SIG-M5 treated with dmso at 0.1 percent for 504 hours (cell line): ENCODE data around the gene NFX1.
"Not testable (repeated sequence)": the region's sequence is repeated elsewhere in the genome, so short reads cannot be mapped to it uniquely, and the experiment has no call there.

Experiments
- DNase-seq: peaks from one replicate; lab custom pipeline; 2025; ENCODE audit not compliant: unreplicated experiment; lab: John Stamatoyannopoulos, UW

NFX1 gene

DNA sequence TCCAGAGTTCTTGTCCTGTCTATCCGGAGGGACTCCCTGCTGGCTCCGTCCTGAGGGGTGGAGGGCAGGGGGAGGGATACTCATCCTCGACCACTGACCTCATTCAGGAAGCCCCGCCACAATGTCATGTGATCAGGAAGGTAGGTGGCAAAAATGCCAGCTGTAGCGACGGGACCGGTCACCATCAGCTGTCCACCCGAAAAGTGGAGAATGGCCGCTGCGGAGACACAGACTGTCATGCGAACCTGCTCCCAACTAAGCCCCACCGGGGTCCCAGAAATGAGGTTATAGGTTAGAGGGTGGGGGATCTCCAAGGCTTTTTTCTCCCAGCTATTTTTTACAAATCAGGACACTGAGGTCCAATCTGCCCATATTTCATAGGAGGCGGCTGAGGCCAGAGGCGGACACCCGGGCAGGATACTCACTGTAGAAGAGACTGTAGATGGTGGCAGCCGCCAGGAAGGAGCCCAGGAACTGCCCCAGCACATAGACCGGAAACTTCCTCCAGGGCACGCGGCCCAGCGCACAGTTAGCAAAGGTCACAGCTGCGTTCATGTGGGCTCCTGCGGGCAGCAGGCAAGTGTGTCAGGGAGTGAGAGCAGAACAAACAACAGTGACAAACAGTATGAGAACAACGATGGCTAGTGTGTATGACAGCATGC is 95.8 kb downstream of the NFX1 start:
- not testable (repeated sequence) for DNase-seq

DNA sequence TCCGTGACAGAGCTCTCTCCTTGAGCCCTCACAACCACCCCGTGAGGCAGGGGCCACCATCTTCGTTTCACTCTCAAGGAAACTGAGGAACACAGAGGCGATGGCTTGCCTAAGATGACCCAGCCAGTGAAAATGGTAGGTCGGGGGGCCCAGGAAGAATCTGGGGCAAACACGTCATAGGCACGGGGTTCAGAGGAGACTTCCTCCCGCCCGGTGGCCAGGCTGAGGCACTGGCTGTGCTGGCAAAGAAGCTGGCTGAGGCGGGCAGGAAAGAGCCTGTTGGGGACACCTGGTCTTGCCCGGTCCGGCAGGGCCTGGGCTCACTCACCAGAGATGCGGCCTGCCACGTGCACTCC is 96.3 kb downstream of the NFX1 start:
- DNase-seq, result not testable (repeated sequence)

DNA sequence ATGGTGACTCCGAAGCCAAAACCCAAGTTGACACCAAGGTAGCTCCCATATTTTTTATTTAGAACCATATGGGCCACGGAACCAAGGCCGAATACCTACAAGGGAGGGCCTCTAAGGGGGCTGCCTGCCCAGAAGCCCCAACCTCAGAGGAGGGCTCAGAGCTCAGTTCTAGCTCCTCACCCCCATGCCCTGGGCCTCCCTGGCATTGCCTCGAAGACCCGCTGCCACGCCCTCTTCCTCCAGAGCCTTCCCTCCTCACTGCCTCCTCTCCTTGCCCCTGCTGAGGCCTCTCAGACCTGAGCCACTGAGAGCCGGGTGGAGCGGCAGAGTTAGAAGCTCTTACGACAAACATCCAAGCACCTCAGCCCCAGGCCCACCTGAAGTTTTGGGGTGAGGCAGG is 96.7 kb downstream of the NFX1 start:
- not testable (repeated sequence) for DNase-seq

DNA sequence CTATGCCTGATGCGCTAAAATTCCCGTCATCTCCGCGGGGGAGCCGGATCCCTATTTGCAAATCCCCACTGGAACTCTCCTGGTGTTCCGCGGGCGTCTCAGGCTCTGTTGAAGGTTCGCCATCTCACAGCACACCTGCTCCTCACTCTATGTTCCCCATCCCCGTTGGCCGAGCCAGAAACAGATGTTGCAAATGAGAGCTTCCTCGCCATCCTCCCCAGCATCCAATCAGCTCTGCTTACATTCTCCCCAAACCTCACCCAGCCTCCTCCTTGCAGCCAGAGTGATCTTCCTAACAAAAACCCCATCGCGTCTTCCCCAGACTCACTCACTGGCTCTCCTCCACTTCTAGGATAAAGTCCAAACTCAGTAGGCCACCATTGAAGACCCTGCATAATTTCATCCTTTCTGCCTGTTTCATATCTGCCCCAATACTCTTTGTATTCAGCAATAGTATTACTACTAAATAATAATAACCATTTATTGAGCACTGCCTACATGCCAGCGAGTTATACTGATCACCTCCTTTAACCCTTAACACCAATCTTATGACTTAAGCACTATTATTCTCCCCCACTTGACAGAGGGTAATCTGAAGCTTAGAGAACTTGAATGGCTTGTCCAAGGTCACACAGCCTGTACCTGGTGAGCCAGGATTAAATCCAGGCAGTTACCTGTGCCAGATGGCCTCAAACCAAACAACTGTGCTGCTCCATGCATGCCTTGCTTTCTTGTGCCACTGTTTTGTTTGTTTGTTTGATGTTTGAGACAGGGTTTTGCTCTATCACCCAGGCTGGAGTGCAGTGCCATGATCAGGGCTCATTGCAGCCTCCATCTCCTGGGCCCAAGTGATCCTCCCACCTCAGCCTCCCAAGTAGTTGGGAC is 98.0 kb downstream of the NFX1 start:
- no peak for DNase-seq

DNA sequence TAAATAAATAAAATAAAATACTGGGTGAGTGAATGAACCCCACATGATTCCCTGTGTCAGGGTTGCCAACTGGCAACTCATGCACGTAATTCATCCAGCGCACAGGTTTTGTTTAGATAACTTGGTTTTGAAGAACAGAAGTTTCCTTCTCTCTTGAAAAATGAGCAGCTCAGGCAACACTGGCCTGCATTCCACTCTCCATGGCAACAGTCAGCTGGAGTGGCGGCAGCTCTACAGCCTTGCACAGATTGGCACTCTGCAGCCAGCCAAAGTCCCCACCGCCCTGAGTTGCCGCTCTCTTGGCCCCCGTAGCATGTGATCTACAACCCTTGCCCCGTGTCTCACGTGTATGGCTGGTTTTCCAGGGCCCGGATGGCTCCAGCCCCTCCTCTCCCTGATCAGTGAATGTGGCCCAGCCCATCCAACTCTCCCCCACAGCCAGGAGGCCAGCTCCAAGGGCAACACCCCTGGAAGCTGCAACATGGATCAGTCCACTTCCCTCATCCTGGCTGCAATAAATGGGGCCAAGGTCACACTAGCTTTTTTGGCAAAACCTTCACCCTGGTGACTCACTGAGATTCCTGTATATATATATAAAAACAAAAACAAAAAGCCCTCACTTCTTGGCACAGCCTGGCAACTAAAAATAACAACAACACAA is 100.9 kb downstream of the NFX1 start:
- DNase-seq, result not testable (repeated sequence)

DNA sequence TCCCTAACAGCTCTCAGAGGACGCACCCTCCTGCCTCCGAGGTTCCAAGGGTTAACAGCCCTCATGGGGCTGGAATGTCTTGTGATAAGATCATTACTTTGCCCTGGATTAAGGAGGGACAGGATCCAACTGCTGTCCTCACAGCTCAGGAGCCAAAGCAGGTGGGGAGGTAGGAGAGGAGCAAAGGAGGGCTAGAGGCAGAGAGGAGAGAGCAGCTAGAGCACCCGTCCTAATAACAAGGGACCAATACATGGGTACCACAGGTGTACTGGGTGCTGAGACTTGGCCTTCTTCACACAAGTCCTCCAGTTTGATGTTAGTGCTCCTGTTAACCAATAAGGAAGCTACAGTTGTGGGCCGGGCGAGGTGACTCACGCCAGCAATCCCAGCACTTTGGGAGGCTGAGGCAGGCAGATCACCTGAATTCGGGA is 102.3 kb downstream of the NFX1 start:
- not testable (repeated sequence) for DNase-seq

DNA sequence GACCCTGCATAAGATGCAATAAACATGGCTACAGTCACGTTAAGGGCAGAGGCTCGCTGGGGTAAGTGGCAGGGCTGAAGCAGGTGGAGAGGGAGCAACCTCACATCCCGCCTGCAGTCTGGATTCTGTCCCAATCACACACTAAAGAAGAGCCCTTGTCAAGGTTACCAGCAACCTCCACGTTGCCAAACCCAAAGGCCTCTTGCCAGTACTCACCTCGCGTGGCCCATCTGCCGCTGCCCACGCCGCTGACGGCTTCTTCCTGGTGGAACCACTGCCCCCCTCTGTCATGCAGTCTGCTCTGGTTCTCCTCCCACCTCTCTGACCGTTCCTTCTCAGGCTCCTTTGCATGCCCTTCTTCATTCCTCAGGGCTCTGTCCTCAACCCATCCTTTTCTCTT is 103.3 kb downstream of the NFX1 start:
- DNase-seq, result no peak

DNA sequence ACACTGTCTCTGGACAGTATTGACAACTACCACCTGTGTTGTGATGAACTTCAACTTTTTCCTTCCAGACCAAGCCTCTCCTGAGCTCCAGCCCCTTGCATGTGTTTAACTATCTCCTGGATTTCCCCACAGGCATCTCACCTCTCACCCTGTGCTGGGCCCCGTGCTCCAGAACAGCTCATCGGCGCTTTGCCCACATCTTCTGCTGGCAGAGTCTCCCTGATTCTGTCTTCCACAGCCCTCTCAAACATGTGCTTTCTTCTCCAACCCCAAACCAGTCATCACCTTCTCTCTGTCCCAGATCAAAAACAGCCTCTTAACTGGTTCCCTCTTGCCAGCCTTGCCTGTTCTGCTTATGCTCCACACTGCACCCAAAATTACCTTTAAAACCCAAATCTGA is 103.7 kb downstream of the NFX1 start:
- not testable (repeated sequence) for DNase-seq

DNA sequence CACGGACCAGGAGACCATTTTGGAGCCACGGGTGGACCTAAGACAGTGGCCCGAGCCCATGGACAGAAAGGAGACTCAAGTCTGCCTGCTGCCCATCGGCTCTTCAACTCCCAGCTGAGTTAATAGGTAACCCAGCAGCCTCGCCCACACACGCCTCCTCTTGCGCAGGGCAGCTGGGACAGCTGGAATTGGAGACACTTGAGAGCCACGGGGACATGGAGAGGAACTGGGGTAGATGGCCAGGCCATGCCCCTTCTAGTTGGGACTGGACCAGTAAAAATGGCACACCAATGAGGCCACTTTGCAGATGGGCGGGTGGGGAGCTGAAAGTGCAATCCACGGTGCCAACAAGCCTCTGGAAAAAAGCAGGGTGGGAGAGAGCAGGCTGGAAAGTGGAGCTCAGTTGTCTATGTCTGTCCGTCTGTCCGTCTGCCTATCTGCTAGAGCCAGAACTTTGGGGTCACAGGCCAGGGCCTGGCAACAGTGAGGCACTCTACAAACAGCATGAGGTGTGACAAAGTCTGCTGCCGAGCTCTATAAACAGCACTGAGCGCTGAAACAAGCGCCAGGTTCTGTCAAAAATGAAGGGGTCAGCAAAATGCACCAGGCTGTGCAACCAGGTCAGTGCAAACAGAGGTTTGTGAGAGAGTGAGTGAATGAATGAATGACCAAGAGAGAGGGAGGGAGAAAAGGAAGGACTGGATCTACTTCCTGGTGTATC is 105.0 kb downstream of the NFX1 start:
- not testable (repeated sequence) for DNase-seq

DNA sequence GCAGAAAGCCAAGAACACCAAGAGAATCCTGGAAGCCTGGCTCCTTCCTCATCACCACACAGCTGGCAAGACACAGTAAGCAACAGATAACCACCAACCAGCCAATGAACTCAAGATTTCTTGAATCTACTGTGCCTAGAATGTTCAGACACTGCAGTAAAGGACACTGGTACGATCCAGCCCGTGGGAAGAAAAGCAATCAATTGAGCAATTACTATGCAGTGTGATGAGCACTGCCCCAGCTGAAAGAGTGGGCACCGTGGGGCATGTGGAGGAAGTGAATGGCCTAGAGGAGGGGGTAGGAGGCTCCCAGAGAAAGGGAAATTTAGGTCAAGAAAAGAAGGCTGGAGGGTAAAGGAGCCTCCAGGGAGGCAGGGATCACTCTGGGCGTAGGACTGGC is 107.5 kb downstream of the NFX1 start:
- not testable (repeated sequence) for DNase-seq

DNA sequence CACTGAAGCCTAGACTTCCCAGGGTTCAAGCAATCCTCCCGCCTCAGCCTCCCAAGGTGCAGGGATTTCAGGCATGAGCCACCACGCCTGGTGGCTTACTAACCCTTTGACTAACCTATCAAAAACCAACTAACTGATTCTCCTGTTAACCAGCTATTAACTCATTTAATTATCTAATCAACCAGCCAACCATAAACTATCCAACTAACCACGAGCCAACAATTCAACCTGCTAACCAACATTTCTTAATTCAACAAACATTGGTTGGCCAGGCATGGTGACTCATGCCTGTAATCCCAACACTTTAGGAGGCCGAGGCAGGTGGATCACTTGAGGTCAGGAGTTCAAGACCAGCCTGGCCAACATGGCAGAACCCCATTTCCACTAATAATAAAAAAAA is 108.7 kb downstream of the NFX1 start:
- DNase-seq, result not testable (repeated sequence)

DNA sequence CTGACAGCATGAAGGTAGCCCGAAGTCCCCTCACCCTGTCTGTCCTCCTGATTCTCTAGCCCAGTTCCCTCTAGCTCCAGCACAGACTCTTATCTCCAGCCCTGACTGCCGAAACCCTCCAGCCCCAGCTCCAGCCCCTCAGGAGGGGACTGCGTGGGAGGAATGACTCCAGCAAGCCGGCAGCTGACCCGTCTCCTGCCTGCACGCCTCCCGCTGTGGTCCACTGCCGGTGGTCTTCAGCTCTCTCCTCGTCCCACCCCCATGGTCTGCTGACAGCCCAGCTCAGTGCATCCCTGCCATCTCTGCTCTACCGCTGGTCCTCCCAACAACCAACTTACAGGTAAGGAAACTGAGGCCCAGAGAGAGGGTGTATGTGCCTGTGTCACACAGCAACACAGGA is 111.5 kb downstream of the NFX1 start:
- DNase-seq, result not testable (repeated sequence)

DNA sequence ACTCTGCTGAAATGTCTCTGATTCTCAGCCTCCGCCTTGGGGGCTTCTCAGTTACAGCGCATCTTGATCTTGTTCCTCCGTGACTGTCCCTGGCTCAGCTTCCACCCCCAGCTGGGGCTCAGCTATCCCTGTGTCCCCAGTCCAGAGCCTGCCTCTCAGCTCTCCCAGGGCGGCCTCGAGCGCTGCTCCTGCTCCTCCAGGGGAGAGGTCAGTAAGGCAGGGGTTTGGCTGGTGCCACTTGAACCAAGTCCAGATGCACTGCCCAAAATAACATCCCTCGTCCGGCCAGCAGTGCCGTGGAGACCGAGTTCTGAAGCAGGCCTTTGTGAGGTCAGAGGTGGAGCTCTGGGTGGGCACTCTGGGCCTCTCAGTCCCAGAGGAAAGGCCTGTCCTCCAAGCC is 112.1 kb downstream of the NFX1 start, which contains the start of gene AQP7:
Gene AQP7, minus strand, starts transcription at position 198 of the 400 bp plus-strand sequence. CDS start 1,306 bp downstream, outside the sequence.
- not testable (repeated sequence) for DNase-seq

DNA sequence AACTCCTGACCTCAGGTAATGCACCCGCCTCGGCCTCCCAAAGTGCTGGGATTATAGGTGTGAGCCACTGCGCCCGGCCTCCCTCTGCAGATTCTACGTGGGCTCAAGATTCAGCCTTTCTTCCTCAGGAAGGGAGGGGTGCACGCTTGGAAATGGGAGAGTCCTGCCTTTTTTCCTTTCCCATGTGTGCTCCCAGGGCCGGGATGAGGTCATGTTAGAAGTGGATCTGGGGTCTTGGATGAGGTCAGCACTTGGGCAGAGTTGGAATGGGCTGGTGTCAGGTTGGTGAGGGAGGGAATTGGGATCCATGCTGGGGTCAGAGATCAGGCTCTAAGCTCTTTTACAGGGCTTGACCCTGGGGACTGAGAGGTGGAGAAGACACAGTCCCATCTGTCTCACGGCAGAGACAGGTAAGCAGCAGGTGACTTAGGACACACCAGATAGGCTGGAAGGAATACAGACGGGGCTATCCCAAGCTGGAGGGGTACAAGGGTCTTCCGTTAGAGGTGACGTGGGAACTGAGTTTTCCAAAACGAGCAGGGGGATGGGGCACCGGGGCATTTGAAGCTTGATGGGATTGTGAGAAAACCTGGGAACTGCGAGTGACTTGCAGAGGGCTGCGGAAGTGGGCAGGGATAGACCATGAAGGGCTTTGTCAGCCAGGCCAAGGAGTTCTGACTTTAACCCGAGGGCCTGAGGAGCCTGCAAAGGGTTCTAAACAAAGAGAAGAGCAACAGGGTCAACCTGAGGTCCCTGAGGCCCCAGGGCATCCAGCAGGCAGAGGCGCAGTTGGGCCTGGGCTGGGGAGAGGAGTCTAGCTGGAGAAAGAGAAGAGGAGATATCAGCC is 113.8 kb downstream of the NFX1 start:
- no peak for DNase-seq

DNA sequence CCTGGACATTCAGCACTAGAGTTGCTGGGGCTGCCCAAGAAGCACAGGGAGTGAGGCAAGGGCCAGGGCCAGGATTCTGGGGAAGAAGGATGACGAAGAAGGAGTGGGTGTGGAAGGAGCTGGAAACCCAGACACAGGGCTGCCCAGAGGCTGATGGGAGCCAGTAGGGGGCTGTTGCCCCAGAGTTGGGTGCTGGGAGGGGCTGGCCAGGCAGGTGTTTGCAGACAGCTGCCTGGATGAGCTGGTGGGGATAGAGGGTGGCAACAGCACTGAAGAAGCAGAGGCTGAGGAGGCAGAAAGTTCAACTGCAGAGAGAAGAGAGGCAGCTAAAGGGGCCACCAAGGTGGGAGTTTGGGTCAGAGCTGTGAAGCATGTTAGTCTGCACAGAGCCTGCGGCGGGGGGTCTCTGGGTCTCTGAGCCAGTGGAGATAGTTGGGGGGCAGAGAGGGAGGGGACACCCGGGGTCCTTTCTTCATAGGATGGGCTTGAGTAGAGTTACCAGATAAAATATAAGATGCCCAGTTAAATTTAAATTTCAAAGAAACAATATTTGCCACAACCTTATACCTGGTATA is 114.6 kb downstream of the NFX1 start:
- DNase-seq, result no peak

DNA sequence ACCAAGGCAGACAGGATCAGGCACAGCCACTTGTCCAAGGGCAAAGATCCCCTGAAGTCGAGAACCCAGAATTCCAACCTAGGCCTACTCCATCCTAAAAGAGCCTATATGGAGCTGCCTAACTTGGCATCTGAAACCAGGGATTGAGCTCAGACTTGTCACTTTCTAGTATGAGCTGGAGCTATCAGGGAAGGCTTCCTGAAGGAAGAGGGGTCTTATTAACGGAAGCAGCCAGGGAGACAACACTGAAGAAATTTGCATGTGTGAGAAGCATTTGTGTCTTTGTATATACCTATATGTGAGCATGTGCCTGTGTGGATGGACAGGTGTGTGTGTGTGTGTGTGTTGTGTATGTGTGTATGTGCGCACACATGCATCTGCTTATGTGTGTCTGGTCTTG is 116.7 kb downstream of the NFX1 start:
- DNase-seq, result no peak

DNA sequence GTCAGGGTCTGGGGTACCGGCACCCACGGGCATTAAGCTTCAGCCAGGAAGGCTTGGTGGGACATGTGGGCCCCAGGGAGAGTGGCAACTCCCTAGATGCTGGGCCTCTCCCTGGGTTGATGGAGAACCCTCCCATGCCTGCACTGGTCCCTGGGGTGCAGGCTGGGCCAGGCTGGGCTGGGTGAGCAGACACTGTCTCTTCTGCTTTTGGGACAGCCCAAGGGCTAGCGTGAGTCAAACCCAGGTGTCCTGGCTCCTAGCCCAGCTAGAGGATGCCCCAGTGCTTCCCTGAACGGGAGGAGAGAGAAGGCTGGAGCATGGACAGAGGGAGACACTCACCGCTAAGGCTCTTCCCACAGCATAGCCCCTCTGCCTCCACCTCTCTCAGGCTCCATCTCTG is 117.8 kb downstream of the NFX1 start:
- DNase-seq, result no peak

DNA sequence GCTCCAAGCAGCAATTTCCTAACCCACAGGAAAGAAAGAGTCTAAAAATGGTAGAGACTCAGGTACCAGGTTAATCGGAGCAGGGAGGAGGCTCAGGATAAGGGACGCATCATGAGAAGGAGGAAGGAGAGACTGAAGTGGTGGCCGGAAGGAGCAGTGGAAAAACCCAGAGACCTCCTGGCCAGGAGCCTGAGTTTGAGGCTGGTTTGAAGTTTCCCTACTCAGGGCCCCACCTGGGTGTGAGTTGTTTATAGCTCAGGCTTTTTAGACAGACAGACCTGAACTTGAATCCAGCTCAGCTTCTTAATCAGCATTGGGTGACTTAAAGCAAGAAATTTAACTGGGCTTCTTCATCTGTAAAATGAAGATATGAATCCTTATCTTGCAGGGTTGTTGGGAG is 124.0 kb downstream of the NFX1 start:
- DNase-seq, result no peak

DNA sequence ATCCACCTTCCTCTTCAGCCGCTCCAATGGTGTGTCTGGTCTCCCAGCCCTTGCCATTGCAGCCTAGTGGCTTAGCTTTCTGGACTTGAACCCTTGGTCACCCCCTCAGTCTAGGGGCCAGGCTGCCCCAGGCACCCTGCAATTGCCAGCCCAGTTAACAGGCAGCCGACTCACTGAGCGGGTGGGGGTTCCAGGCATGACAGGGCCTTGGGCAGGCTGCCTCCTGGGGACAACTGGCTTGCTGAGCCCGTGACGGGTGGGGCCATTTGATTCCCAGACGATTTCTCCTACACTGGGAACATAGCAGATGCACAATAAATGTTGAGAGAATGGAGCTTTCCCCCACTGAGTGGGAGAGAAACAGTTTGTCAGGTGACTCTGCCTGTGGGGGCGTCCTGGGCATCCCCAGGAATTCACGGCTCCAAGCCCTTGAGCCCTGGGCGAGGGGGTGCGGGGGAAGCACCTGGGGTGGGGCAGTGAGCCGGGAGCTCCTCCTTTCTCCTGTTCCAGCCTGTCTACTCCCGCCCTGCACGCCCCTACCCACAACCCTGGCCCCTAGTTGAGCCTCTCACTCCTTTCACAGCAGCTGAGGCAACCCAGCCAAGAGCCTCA is 124.7 kb downstream of the NFX1 start:
- DNase-seq, result no peak
